Lower lobe of right lung (tissue), 2 donors: ENCODE measurements around the gene DSG2. TPM values are rescaled to one million over a fixed set of nuclear protein-coding genes. Genes with fewer than 3 reads are reported as not detected.
A peak's percentile ranks its signal among the peaks of the same experiment; 100 is the strongest.

Experiments
- ATAC-seq, 2 donors: fragments of 200-7000 bp; cut with Tn5 transposase; one replicate each; pipeline ENCODE4 v1.9.1; 2020 to 2022; ENCODE audit warnings: mild to moderate bottlenecking in 2 of 2, moderate library complexity in 2 of 2
- DNase-seq: peaks from one replicate; pipeline ENCODE4 v3.0.0-alpha.2; 2020
- H3K27ac ChIP-seq: fragments of 200-600 bp; one replicate; pipeline ENCODE4 v1.8.0; 2022
- H3K27me3 ChIP-seq: fragments of 200-600 bp; one replicate; pipeline ENCODE4 v1.8.0; 2022; ENCODE audit warnings: low read depth
- H3K36me3 ChIP-seq: fragments of 200-600 bp; one replicate; pipeline ENCODE4 v1.8.0; 2022; ENCODE audit warnings: mild to moderate bottlenecking
- H3K4me1 ChIP-seq: fragments of 200-600 bp; one replicate; pipeline ENCODE4 v1.8.0; 2022
- H3K4me3 ChIP-seq: fragments of 200-600 bp; one replicate; pipeline ENCODE4 v1.8.0; 2022; ENCODE audit warnings: mild to moderate bottlenecking
- H3K9me3 ChIP-seq: fragments of 200-600 bp; one replicate; pipeline ENCODE4 v1.8.0; 2022
- intact Hi-C: fragments of 100-400 bp; cut with DNase I; formaldehyde crosslinking; loops from one replicate; pipeline ENCODE4 v1.11.0; 2022
- total RNA-seq: library from RNA; stranded (reverse); fragmentation: NEBNext Ultra II Directional; extraction: Animal tissue kit (Norgen Biotek cat#: 25700); gene quantifications from one replicate; pipeline ENCODE4 v1.2.1, GENCODE V29; 2021
- TF ChIP-seq, protein P1 (sequence below): fragments of 200-600 bp; IDR thresholded peaks from one replicate; pipeline ENCODE4 v1.8.0; 2022; ENCODE audit warnings: antibody characterized with exemption, mild to moderate bottlenecking
- donor health status: DM: no; HTN: yes; CAD: no; lungs with severe emphysema.

Gene DSG2
- total RNA-seq, 1 donor from 2014 or later = 27.6 TPM

GRCh38 chr18:31565345-31565744 lies 67.4 kb downstream of the DSG2 start:
- TF ChIP-seq, protein P1, sequence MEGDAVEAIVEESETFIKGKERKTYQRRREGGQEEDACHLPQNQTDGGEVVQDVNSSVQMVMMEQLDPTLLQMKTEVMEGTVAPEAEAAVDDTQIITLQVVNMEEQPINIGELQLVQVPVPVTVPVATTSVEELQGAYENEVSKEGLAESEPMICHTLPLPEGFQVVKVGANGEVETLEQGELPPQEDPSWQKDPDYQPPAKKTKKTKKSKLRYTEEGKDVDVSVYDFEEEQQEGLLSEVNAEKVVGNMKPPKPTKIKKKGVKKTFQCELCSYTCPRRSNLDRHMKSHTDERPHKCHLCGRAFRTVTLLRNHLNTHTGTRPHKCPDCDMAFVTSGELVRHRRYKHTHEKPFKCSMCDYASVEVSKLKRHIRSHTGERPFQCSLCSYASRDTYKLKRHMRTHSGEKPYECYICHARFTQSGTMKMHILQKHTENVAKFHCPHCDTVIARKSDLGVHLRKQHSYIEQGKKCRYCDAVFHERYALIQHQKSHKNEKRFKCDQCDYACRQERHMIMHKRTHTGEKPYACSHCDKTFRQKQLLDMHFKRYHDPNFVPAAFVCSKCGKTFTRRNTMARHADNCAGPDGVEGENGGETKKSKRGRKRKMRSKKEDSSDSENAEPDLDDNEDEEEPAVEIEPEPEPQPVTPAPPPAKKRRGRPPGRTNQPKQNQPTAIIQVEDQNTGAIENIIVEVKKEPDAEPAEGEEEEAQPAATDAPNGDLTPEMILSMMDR = no peak
- intact Hi-C loops = no loop called here
- Histone ChIP-seq H3K27me3 (peaks cover 5% of the 10 kb centered on the region), H3K4me1 (no peaks in the 10 kb centered on the region), H3K4me3 (no peak overlapping the region), H3K9me3 (no peaks in the 10 kb centered on the region), H3K27ac (no peak overlapping the region), H3K36me3 (no peaks in the 10 kb centered on the region)
- ATAC-seq (no peak), DNase-seq (no peak)

DNA sequence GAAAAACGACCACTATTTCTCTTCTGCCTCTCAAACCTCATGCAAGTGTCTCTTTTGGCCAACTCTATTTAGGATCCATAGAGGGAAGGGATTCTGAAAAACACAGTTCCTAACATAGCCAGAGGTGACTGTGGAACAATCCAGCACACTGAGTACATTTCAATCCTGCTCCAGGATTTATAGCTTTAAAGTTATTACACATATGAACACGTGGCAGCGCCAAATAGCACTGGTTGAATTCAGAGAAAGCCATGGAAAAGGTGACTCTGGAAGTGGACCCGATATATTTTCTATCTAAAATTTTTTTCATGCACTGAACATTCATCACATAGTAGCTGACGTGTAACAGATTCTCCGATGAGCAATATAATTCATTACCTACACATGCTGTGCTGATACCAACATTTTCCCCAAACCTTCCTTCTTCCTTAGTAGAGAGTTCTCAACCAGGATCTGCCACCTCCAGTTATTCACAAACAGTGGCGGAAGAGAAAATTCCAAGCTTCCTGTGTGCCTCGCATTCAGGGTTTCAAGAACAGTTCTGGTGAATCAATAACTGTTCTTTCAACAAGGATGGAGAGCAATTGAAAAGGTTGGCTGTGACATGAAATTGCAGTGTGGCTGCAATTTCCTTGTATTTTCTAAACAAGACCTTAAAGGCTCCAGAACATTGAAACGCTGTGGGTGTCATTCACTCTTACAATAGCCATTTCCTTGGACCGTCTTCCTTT lies 68.0 kb downstream of the DSG2 start:
- H3K9me3 ChIP-seq = no peaks in the 10 kb centered on the region
- peak in 1 of 2 donors; percentile 40 for ATAC-seq

DNA sequence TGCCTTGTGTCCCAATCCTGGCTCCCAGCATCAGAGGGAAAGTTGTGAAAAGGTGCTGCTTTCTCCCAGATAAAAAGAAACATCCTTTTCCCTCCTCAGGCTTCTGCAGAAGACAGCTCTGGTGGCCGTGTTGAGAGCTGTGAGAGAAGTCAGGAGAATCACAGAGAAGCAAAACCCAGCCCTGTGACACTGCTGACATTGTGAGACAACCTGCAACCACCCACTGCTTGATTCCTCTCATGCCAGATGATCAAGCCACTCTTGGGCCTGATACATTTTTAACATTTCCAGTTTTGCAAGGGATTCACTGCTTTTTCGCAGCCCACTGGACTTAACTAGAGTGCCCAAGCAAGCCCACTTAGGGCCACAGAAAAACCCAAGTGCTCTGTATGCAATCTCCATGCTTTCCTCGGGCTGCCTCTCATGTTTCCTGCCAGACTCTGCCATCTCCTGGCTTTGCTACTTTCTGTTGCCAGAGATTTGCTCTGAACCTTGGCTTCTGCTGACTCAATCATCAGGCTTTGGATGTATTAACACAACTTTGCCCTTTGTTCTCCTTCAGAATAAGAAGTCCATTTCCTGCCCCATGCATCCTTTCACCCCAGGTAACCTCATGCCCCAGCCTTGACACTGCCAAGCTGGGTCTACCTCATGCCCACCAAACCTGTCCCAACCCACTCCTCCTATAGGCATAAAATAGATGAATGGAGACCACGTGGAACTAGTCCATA lies 68.8 kb downstream of the DSG2 start:
- Histone ChIP-seq H3K9me3 (no peaks in the 10 kb centered on the region), H3K27ac (no peak overlapping the region), H3K27me3 (peaks cover 5% of the 10 kb centered on the region), H3K36me3 (no peaks in the 10 kb centered on the region), H3K4me3 (no peak overlapping the region), H3K4me1 (no peaks in the 10 kb centered on the region)
- DNase-seq = no peak
- TF ChIP-seq, protein P1 = no peak
- intact Hi-C loops = no loop called here
- ATAC-seq = no peak

More for the DNA sequence above, 68.0 kb downstream of the DSG2 start:
- H3K27me3 ChIP-seq = peaks cover 5% of the 10 kb centered on the region
- DNase-seq = no peak
- no peaks in the 10 kb centered on the region for H3K4me1 ChIP-seq
- intact Hi-C loops = no loop called here
- TF ChIP-seq, protein P1 = no peak
- no peaks in the 10 kb centered on the region for H3K36me3 ChIP-seq
- H3K4me3 ChIP-seq = no peak overlapping the region
- H3K27ac ChIP-seq = no peak overlapping the region

DNA sequence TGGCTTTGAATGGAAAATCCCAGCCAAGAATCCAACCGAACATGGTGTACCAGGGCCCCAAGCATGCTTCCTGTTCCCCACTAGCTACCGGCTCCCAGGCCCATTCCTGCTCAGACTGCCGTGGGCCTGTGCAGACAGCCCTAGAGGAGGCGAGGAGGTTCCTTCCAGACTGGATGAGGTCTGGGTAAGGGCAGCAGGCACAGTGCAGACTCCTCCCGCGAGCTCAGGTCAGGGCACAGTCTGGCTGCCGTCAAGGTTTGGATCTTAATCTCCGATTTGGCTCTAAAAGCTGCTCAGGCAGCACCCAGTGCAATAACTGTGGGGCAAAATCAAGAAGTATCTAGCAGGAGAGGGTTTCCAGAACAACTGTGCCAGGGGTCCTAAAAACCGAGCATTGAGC lies 74.4 kb downstream of the DSG2 start:
- Histone ChIP-seq H3K27me3 (no peaks in the 10 kb centered on the region), H3K36me3 (no peaks in the 10 kb centered on the region), H3K27ac (no peak overlapping the region), H3K9me3 (no peaks in the 10 kb centered on the region), H3K4me3 (no peak overlapping the region), H3K4me1 (no peaks in the 10 kb centered on the region)
- no peak for ATAC-seq
- TF ChIP-seq, protein P1 = no peak
- no peak for DNase-seq
- intact Hi-C loops = no loop called here

- H3K4me1 ChIP-seq = no peaks in the 10 kb centered on the region
- DNase-seq (no peak), ATAC-seq (no peak)
- TF ChIP-seq, protein P1 = no peak
- H3K36me3 ChIP-seq = no peaks in the 10 kb centered on the region
- H3K9me3 ChIP-seq = no peaks in the 10 kb centered on the region
- no peak overlapping the region for H3K4me3 ChIP-seq
- H3K27me3 ChIP-seq = no peaks in the 10 kb centered on the region
- no peak overlapping the region for H3K27ac ChIP-seq
- intact Hi-C loops = no loop called here
Measured at GRCh38 chr18:31573051-31573450, 75.1 kb downstream of the DSG2 start.
